Chondrocyte (in vitro differentiated cells): ENCODE measurements around the gene TMEM107. TPM values are rescaled to one million over a fixed set of nuclear protein-coding genes. Genes with fewer than 3 reads are reported as not detected.

Source experiments
- DNase-seq: peaks from one replicate; pipeline ENCODE4 v3.0.0; 2021; ENCODE audit warnings: mixed read lengths, low spot score
- H3K27ac Mint-ChIP-seq: one replicate; pipeline ENCODE4 v1.8.0; 2021; ENCODE audit warnings: mild to moderate bottlenecking, moderate library complexity, mixed read lengths; ENCODE audit not compliant: unreplicated experiment
- H3K27me3 Mint-ChIP-seq: 2 replicates; pipeline ENCODE4 v1.8.0; 2021; ENCODE audit warnings: low read depth, mixed read lengths
- H3K36me3 Mint-ChIP-seq: 2 replicates; pipeline ENCODE4 v1.8.0; 2021; ENCODE audit warnings: low read depth, mixed read lengths
- H3K4me1 Mint-ChIP-seq: 2 replicates; pipeline ENCODE4 v1.8.0; 2021; ENCODE audit warnings: low read depth, mild to moderate bottlenecking, mixed read lengths
- H3K4me3 Mint-ChIP-seq: one replicate; pipeline ENCODE4 v1.8.0; 2021; ENCODE audit warnings: mild to moderate bottlenecking, moderate library complexity, mixed read lengths; ENCODE audit not compliant: unreplicated experiment
- H3K9me3 Mint-ChIP-seq: 2 replicates; pipeline ENCODE4 v1.8.0; 2021; ENCODE audit warnings: low read depth, mixed read lengths
- CTCF ChIP-seq: fragments of 200-600 bp; sonication (generic); IDR thresholded peaks from 2 replicates; pipeline ENCODE4 v1.5.0; 2021; ENCODE audit warnings: antibody characterized with exemption, mild to moderate bottlenecking, moderate library complexity
- total RNA-seq: library from RNA; stranded (reverse); gene quantifications from 3 replicates; pipeline ENCODE4 v1.2.1, GENCODE V29; 2021

The TMEM107 gene
- total RNA-seq, 1 donor from 2014 or later: 7.8 TPM

GRCh38 chr17:8210761-8211458 lies 34.7 kb upstream of the TMEM107 start:
- no peak for TF ChIP-seq CTCF
- Mint-ChIP-seq H3K27ac (peak overlapping the region; percentile 98), H3K4me1 (peaks cover 19% of the 10 kb centered on the region), H3K4me3 (peak overlapping the region; percentile 93), H3K36me3 (no peaks in the 10 kb centered on the region), H3K27me3 (no peaks in the 10 kb centered on the region), H3K9me3 (no peaks in the 10 kb centered on the region)
- DNase-seq: no peak

- Mint-ChIP-seq H3K4me3 (peak within 1 kb of the TSS; percentile 93), H3K27ac (peak within 1 kb of the TSS; percentile 98), H3K9me3 (no peaks in the 10 kb centered on the region), H3K4me1 (peaks cover 19% of the 10 kb centered on the region), H3K27me3 (no peaks in the 10 kb centered on the region), H3K36me3 (no peaks in the 10 kb centered on the region)
- DNase-seq: no peak
- TF ChIP-seq CTCF: no peak
These were observed 34.0 kb upstream of the TMEM107 start, which contains the start of gene AURKB for GRCh38 chr17:8209907-8210760. AURKB (minus strand) TSS chr17:8210575; CDS start chr17:8210224, 351 bp downstream.

GRCh38 chr17:8206536-8206935 lies 30.4 kb upstream of the TMEM107 start:
- peaks cover 1% of the 10 kb centered on the region for H3K36me3 Mint-ChIP-seq
- H3K9me3 Mint-ChIP-seq: no peaks in the 10 kb centered on the region
- no peak overlapping the region for H3K27ac Mint-ChIP-seq
- H3K27me3 Mint-ChIP-seq: no peaks in the 10 kb centered on the region
- no peak overlapping the region for H3K4me3 Mint-ChIP-seq
- no peak for DNase-seq
- peaks cover 19% of the 10 kb centered on the region for H3K4me1 Mint-ChIP-seq
- no peak for TF ChIP-seq CTCF

- H3K27ac Mint-ChIP-seq: no peak overlapping the region
These were observed 28.8 kb upstream of the TMEM107 start for GRCh38 chr17:8204761-8205555.

More at GRCh38 chr17:8204761-8205555, 28.8 kb upstream of the TMEM107 start:
- Mint-ChIP-seq H3K27me3 (no peaks in the 10 kb centered on the region), H3K9me3 (no peaks in the 10 kb centered on the region), H3K4me3 (no peak overlapping the region), H3K4me1 (peaks cover 10% of the 10 kb centered on the region), H3K36me3 (peaks cover 1% of the 10 kb centered on the region)
- DNase-seq: no peak
- no peak for TF ChIP-seq CTCF
